ENCODE measurements around the gene HK1. TPM values are rescaled to one million over a fixed set of nuclear protein-coding genes. Genes with fewer than 3 reads are reported as not detected.
A peak's percentile ranks its signal among the peaks of the same experiment; 100 is the strongest.

HK1 gene
- total RNA-seq, 2 donors from 2014 or later: 38.0 to 78.8 TPM

DNA sequence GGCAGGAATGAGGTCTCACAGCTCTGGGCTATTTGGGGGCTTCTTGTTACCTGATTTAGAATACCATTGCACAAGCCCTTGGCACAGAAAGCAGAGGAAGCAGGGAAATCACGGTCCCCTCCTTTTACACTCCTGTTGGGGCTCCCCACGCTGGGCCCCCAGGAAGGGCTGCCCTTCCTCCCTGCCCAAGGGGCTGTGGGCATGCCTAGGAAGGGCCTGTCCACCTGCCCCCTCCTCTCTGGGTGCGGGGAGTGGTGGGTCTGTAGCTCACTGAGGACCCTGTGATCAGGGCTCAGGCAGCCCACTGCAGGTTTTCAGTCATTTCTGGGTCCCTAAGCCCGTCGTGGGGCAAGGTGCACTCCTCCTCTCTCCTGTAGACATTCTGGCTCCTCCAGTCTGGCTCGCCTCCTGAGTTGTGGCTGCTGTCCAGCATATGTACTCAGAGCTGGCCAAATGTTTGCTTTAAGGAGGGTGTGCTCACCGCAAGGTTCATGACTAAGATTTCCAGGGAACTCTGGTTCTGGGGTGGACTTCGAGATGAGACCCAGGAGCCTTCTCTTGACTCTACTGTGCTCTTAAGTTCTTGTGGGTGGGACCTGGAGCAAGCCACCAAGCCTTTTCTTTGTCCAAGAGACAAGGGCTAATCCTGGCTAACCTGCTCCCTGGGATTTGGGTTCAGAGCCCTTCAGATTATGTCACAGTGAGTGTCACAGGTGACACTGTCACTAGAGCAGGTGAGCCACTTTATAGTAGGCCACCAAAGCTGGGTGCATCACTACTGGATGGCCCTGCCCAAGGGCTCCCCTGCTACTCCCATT lies 82.4 kb downstream of the HK1 start:
- TF ChIP-seq, protein P1, sequence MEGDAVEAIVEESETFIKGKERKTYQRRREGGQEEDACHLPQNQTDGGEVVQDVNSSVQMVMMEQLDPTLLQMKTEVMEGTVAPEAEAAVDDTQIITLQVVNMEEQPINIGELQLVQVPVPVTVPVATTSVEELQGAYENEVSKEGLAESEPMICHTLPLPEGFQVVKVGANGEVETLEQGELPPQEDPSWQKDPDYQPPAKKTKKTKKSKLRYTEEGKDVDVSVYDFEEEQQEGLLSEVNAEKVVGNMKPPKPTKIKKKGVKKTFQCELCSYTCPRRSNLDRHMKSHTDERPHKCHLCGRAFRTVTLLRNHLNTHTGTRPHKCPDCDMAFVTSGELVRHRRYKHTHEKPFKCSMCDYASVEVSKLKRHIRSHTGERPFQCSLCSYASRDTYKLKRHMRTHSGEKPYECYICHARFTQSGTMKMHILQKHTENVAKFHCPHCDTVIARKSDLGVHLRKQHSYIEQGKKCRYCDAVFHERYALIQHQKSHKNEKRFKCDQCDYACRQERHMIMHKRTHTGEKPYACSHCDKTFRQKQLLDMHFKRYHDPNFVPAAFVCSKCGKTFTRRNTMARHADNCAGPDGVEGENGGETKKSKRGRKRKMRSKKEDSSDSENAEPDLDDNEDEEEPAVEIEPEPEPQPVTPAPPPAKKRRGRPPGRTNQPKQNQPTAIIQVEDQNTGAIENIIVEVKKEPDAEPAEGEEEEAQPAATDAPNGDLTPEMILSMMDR (conservative IDR thresholded peaks at IDR 0.05): no peak
- Mint-ChIP-seq H3K27me3 (ENCODE audit: insufficient read depth) (no peaks in the 10 kb centered on the region), H3K9me3 (no peaks in the 10 kb centered on the region), H3K4me3 (no peak overlapping the region), H3K27ac (peak overlapping the region; percentile 39), H3K4me1 (peaks cover 11% of the 10 kb centered on the region), H3K36me3 (ENCODE audit: low read depth) (peaks cover 11% of the 10 kb centered on the region)
- Histone ChIP-seq H3K9ac (ENCODE audit: extremely low read depth, low read length, poor library complexity, severe bottlenecking) (no peak overlapping the region), H3K4me3 (ENCODE audit: low read length) (no peak overlapping the region), H3K9me3 (ENCODE audit: control insufficient read depth, low read length) (no peaks in the 10 kb centered on the region), H3K27ac (ENCODE audit: low read depth, low read length) (no peak overlapping the region), H3K4me1 (ENCODE audit: control insufficient read depth, insufficient read depth, low read length) (no peaks in the 10 kb centered on the region), H3K36me3 (ENCODE audit: control insufficient read depth, insufficient read depth, low read length) (peaks cover 3% of the 10 kb centered on the region), H3K27me3 (ENCODE audit: control insufficient read depth, insufficient read depth, low read length, poor library complexity, severe bottlenecking) (no peaks in the 10 kb centered on the region)
- 91 to 93% methylated on average over 6 to 8 of the region's 8 CpGs for WGBS, 2 experiments (ENCODE audit: insufficient coverage in 1 of 2, insufficient read length in 1 of 2)
- no peak for DNase-seq

DNA sequence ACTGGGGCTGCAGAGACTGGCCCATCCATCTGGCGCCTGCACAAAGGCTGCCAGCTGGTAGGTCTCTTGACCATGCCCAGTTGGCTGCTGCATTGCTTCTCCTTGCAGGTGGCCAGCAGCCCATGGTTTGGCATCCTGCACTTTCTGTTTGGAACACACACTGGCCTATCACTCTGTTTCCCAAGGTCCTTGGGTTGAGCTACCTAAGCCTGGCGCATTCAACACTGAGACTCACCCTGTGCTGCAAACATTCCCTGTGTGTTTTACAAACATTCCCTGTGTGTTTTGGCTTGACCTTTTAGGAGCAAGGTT lies 83.0 kb downstream of the HK1 start:
- Histone ChIP-seq H3K9me3 (ENCODE audit: control insufficient read depth, low read length) (no peaks in the 10 kb centered on the region), H3K4me1 (ENCODE audit: control insufficient read depth, insufficient read depth, low read length) (no peaks in the 10 kb centered on the region), H3K4me3 (ENCODE audit: low read length) (no peak overlapping the region), H3K9ac (ENCODE audit: extremely low read depth, low read length, poor library complexity, severe bottlenecking) (no peak overlapping the region), H3K36me3 (ENCODE audit: control insufficient read depth, insufficient read depth, low read length) (peaks cover 6% of the 10 kb centered on the region), H3K27me3 (ENCODE audit: control insufficient read depth, insufficient read depth, low read length, poor library complexity, severe bottlenecking) (no peaks in the 10 kb centered on the region), H3K27ac (ENCODE audit: low read depth, low read length) (no peak overlapping the region)
- Mint-ChIP-seq H3K9me3 (no peaks in the 10 kb centered on the region), H3K36me3 (ENCODE audit: low read depth) (peaks cover 14% of the 10 kb centered on the region), H3K4me3 (no peak overlapping the region), H3K27me3 (ENCODE audit: insufficient read depth) (no peaks in the 10 kb centered on the region), H3K27ac (peak overlapping the region; percentile 6), H3K4me1 (peaks cover 11% of the 10 kb centered on the region)
- DNase-seq: no peak
- WGBS, 2 experiments (ENCODE audit: insufficient coverage in 1 of 2, insufficient read length in 1 of 2): 91% methylated on average over 2 of the region's 2 CpGs; no CpG with 5 or more reads in 1 of the 2 experiments
- TF ChIP-seq, protein P1 (conservative IDR thresholded peaks at IDR 0.05): no peak

DNA sequence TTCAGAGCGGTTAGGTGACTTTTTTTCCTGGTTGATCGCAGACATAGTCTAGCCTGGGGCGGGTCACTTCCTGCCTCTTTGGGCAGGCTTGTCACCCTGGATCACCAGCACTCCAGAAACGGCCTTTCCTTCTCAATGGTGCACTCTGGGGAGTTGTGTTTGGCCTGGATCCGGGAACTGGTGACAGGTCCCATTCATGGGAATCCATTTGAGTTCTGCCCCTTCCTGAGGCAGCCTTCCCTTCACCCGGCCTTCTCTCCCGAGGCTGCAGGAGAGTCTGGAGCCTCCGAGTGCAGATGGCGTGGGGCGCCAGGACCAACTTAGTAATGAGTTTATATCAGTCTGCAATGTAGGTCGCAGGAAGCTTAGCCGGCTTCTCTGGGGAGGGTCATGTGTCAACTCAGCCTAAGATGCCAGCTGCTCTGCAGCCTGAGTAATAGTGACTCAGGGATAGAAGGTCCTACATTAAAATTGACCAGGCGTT lies 84.2 kb downstream of the HK1 start:
- no peak overlapping the region for H3K4me3 Mint-ChIP-seq
- H3K4me1 Mint-ChIP-seq: peaks cover 11% of the 10 kb centered on the region
- H3K27ac Mint-ChIP-seq: no peak overlapping the region
- H3K27me3 Mint-ChIP-seq (ENCODE audit: insufficient read depth): no peaks in the 10 kb centered on the region
- no peaks in the 10 kb centered on the region for H3K9me3 ChIP-seq (ENCODE audit: control insufficient read depth, low read length)
- H3K36me3 ChIP-seq (ENCODE audit: control insufficient read depth, insufficient read depth, low read length): peaks cover 6% of the 10 kb centered on the region
- H3K4me3 ChIP-seq (ENCODE audit: low read length): no peak overlapping the region
- no peaks in the 10 kb centered on the region for H3K9me3 Mint-ChIP-seq
- TF ChIP-seq, protein P1 (conservative IDR thresholded peaks at IDR 0.05): no peak
- no peak overlapping the region for H3K27ac ChIP-seq (ENCODE audit: low read depth, low read length)
- H3K36me3 Mint-ChIP-seq (ENCODE audit: low read depth): peaks cover 18% of the 10 kb centered on the region
- H3K9ac ChIP-seq (ENCODE audit: extremely low read depth, low read length, poor library complexity, severe bottlenecking): no peak overlapping the region
- 85 to 95% methylated on average over 13 of the region's 13 CpGs for WGBS, 2 experiments (ENCODE audit: insufficient coverage in 1 of 2, insufficient read length in 1 of 2)
- no peak for DNase-seq
- H3K4me1 ChIP-seq (ENCODE audit: control insufficient read depth, insufficient read depth, low read length): no peaks in the 10 kb centered on the region
- H3K27me3 ChIP-seq (ENCODE audit: control insufficient read depth, insufficient read depth, low read length, poor library complexity, severe bottlenecking): no peaks in the 10 kb centered on the region
